Activated CD8-positive, alpha-beta memory T cell treated with anti-CD3 and anti-CD28 coated beads, Interleukin-2, amount 50 U/mL, for 24 hours (primary cell): ENCODE data around the gene MAG.

Source experiments
- DNase-seq: peaks from one replicate; pipeline ENCODE4 v3.0.0-alpha.2; 2020; ENCODE audit errors: extremely low read depth

The MAG gene

GRCh38 chr19:35265126-35265899 lies 26.6 kb upstream of the MAG start:
- no peak for DNase-seq

GRCh38 chr19:35265900-35266519 lies 26.0 kb upstream of the MAG start:
- DNase-seq, result no peak

- no peak for DNase-seq
Observed at GRCh38 chr19:35266520-35267352, 25.2 kb upstream of the MAG start.

- DNase-seq, result no peak
Observed at GRCh38 chr19:35267353-35267817, 24.6 kb upstream of the MAG start.

- no peak for DNase-seq
Observed at GRCh38 chr19:35267818-35268535, 24.0 kb upstream of the MAG start.

GRCh38 chr19:35268536-35269437 lies 23.2 kb upstream of the MAG start, which contains the start of gene USF2:
TSS of gene USF2 (plus strand) at chr19:35268962. CDS start at chr19:35269102, 140 bp downstream.
- DNase-seq, result peak; percentile 38

- DNase-seq, result peak; percentile 39
Observed at GRCh38 chr19:35269438-35270117, 22.4 kb upstream of the MAG start.

GRCh38 chr19:35270381-35270811 lies 21.6 kb upstream of the MAG start:
- no peak for DNase-seq

- DNase-seq, result no peak
Observed at GRCh38 chr19:35271546-35271945, 20.4 kb upstream of the MAG start.

GRCh38 chr19:35272122-35272719 lies 19.7 kb upstream of the MAG start:
- DNase-seq, result no peak

GRCh38 chr19:35272954-35273649 lies 18.9 kb upstream of the MAG start:
- DNase-seq, result no peak

- DNase-seq, result no peak
Observed at GRCh38 chr19:35273686-35274259, 18.2 kb upstream of the MAG start.

GRCh38 chr19:35274323-35274722 lies 17.6 kb upstream of the MAG start:
- DNase-seq, result no peak

GRCh38 chr19:35276706-35277281 lies 15.2 kb upstream of the MAG start:
- DNase-seq, result no peak

GRCh38 chr19:35278578-35279284 lies 13.2 kb upstream of the MAG start:
- no peak for DNase-seq

- DNase-seq, result no peak
Observed at GRCh38 chr19:35279374-35279773, 12.6 kb upstream of the MAG start.

- DNase-seq, result no peak
Observed at GRCh38 chr19:35279985-35280821, 11.8 kb upstream of the MAG start.
